ENCODE results near the gene FASN.

GRCh38 chr17:82083533-82084359, 14.3 kb downstream of the FASN start:
- no peak for TF ChIP-seq CTCF (IDR thresholded peaks at IDR 0.05; ENCODE audit: extremely low read depth in 1 of 2, insufficient read depth in 1 of 2, low read depth in 1 of 2, low read length in 2 of 2)
- TF ChIP-seq POLR2A (IDR thresholded peaks at IDR 0.05; ENCODE audit: low read depth, low read length) = no peak
- no peak for TF ChIP-seq MAX (IDR thresholded peaks at IDR 0.05; ENCODE audit: insufficient read depth, insufficient read length)
- TF ChIP-seq JUN (IDR thresholded peaks at IDR 0.05; ENCODE audit: borderline replicate concordance, insufficient read depth, insufficient read length, low read depth) = no peak
- no peak for TF ChIP-seq GATA2 (IDR thresholded peaks at IDR 0.05; ENCODE audit: insufficient read depth, insufficient read length, low read depth, low read length)
- TF ChIP-seq POLR2AphosphoS5 (IDR thresholded peaks at IDR 0.05; ENCODE audit: insufficient read depth, low read depth, low read length) = no peak
- no peak for TF ChIP-seq FOS (IDR thresholded peaks at IDR 0.05; ENCODE audit: borderline replicate concordance, insufficient read depth, low read length)
- no peak for TF ChIP-seq MYC (IDR thresholded peaks at IDR 0.05; ENCODE audit: low read depth, low read length)
- no peak for TF ChIP-seq EZH2 (IDR thresholded peaks at IDR 0.05; ENCODE audit: borderline replicate concordance, low read depth, low read length, severe bottlenecking)
